GM12872 (cell line): ENCODE data around the gene PRPF8.

Experiments
- TF ChIP-seq, protein P1 (sequence below): IDR thresholded peaks from 3 replicates; pipeline ENCODE4 v1.5.1; 2011; ENCODE audit warnings: low read depth, mild to moderate bottlenecking, low read length, moderate library complexity; ENCODE audit not compliant: insufficient read depth

The PRPF8 gene

DNA sequence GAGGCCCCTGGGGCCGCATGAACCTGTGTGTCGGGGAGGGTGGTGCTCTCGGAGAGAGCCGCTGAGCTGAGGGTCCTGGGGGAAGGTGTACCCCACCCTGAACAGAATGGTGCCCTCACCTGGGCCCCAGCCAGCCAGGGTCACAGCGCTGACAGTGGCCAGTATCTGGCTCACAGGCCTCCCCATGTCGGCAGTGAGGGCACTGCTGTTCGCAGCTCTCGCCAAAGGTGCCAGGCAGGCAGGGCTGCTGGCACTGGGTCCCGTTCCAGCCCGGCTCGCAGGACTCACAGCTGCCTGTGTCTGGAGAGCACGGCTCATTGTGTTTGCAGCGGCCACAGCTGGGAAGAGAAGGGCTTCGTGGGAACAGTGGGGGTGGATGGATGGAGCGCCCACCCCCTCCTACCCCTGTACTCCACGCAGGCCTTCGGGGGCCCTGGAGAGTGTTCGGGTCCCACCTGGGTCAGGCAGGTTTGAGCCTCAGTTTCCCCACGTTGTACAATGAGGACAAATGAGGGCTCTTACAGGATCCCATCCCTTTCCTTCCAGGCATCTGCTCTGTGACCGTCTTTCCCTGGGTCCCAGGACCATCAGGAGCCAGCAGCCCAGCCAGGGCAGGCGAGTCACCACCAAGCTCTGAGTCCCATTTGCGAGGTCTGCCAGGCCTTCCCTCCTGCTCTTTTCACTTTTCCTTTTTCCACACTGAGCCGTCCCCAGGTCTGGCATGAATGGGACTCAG, 44.2 kb downstream of the PRPF8 start:
- TF ChIP-seq, protein P1, sequence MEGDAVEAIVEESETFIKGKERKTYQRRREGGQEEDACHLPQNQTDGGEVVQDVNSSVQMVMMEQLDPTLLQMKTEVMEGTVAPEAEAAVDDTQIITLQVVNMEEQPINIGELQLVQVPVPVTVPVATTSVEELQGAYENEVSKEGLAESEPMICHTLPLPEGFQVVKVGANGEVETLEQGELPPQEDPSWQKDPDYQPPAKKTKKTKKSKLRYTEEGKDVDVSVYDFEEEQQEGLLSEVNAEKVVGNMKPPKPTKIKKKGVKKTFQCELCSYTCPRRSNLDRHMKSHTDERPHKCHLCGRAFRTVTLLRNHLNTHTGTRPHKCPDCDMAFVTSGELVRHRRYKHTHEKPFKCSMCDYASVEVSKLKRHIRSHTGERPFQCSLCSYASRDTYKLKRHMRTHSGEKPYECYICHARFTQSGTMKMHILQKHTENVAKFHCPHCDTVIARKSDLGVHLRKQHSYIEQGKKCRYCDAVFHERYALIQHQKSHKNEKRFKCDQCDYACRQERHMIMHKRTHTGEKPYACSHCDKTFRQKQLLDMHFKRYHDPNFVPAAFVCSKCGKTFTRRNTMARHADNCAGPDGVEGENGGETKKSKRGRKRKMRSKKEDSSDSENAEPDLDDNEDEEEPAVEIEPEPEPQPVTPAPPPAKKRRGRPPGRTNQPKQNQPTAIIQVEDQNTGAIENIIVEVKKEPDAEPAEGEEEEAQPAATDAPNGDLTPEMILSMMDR: no peak

DNA sequence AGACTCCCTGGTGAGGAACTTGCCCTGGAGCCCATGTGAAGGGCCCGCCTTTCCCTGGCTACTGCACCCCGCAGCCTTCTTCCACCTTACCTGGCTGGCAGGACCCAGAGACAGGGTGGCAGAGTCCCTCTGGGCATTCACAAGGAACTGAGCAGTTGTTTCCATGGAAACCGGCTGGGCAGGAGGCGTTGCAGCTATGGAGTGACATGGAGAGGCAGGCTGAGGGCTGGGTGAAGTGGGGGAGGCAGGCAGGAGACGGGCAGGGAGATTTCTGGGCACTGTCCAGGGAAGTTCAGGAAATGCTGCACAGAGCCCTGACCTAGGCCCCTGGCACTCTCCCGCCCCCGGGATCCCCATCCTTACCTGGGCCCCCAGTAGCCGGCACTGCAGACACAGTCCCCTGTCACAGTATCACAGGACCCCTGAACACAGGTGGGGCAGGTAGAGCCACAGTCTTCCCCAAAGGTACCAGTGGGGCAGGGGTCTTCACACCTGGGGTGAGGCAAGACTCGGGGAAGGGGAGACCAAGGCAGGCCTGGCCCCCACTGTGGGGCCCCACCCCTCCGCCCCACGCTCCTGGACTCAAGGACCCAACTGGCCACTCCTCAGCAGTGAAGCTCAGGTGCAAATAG, 45.0 kb downstream of the PRPF8 start:
- TF ChIP-seq, protein P1: no peak

DNA sequence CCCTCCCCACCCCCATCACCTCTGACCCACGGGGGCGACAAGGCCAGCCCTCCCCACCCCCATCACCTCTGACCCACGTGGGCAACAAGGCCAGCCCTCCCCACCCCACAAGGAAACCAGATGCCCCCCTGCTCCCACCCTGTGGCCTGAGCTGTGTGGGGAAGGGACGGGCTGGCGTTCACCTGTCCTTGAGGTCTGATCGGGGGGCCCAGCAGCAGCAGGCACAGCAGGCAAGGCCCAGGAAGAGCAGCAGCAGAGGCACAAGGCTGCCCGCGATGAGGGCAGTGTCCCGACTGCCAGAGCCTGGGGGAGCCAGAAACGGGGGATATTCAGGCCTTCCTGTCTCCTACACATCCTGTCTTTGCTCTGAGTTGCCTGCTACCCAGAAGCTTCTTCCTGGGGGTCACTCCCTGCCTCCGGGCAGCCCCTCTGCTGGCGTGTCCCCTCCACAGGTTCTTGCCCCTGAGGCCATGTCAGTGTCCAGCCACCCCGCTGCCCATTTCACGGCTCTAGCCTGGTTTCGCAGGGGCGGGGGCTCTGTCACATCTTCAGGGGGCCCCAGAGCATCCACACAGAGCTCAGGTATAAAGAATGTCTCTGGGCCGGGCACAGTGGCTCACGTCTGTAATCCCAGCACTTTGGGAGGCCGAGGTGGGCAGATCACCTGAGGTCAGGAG, 45.9 kb downstream of the PRPF8 start:
- TF ChIP-seq, protein P1: no peak

- TF ChIP-seq, protein P1: no peak
Observed at GRCh38 chr17:1638171-1638590, 46.5 kb downstream of the PRPF8 start.

DNA sequence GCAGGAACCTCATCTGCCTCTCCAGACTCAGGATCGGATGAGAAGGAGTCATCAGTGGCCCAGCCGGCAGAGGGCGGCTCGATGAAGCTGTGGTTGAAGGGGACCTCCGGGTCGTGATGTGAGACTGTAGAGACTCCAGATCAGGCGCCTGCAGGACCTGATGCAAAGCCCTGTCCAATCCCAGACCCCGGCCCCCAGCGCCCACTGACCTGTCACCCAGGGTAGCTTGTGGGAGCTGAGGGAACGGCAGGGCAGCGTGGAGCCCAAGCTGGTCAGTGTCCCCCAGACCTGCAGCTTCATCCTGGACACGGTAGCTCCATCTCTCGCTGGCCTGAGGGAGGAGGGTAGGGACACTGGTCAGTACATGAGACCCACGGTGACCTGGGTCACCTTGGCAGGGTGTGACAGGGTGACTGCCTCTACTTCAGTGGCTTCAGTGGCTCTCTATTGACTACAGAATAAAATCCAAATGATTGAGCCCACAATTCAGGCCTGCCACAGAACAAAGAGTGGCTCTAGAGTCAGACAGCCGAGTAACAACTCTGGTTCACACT, 47.9 kb downstream of the PRPF8 start:
- TF ChIP-seq, protein P1: no peak

DNA sequence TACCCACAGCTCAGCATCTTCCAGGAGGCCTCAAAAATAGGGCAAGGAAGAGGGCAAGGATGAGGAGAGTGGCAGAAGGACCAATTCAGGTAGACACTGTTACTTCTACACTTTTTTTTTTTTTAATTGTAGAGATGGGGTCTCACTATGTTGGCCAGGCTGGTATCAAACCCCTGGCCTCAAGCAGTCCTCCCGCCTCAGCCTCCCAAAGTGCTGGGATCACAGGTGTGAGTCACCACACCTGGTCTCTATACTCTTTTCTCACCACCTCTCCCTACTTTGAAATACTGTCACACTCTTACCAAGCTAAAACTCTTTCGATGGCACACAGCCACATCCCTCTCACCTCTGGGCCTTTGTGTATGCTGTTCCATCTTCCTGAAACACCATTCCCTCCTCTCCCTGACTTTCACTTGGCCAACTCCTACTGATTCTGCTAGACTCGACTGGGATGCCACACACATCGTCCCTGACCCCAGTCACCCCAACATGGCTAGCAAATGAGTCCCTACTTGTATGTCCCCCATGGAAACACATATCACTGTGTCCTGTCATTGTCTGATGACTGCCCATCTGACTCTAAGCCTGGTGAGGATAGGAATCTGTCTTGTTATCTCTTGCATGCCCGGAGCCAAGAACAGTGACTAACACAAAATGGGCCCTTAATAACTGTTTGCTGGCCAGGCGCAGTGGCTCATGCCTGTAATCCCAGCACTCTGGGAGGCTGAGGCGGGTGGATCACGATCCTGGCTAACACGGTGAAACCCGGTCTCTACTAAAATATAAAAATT, 48.8 kb downstream of the PRPF8 start:
- TF ChIP-seq, protein P1: no peak
